Esophagus muscularis mucosa (tissue), 4 donors: ENCODE measurements around the gene MYH15.

Experiments used
- EP300 ChIP-seq: sonication (generic); formaldehyde crosslinking; IDR thresholded peaks from one replicate; pipeline ENCODE4 v1.6.1; 2017; ENCODE audit warnings: antibody characterized with exemption
- POLR2A ChIP-seq: fragments of 450-650 bp; IDR thresholded peaks from one replicate; pipeline ENCODE4 v1.6.1; 2017; ENCODE audit warnings: antibody characterized with exemption, moderate library complexity, mild to moderate bottlenecking, low read depth
- POLR2AphosphoS5 ChIP-seq, 2 donors: sonication (generic); formaldehyde crosslinking; IDR thresholded peaks; one replicate each; pipeline ENCODE4 v1.6.1; 2017; ENCODE audit warnings: antibody characterized with exemption in 2 of 2
- TF ChIP-seq, protein P1 (sequence below), 3 experiments: fragments of 200-600 bp in 2 of 3; fragments of 450-650 bp in 1 of 3; sonication (generic) in 2 of 3; IDR thresholded peaks; one replicate each; pipeline ENCODE4 v1.5.1; 2017 to 2019; ENCODE audit warnings: antibody characterized with exemption in 3 of 3, mild to moderate bottlenecking in 2 of 3, moderate library complexity in 1 of 3

- TF ChIP-seq, protein P1, sequence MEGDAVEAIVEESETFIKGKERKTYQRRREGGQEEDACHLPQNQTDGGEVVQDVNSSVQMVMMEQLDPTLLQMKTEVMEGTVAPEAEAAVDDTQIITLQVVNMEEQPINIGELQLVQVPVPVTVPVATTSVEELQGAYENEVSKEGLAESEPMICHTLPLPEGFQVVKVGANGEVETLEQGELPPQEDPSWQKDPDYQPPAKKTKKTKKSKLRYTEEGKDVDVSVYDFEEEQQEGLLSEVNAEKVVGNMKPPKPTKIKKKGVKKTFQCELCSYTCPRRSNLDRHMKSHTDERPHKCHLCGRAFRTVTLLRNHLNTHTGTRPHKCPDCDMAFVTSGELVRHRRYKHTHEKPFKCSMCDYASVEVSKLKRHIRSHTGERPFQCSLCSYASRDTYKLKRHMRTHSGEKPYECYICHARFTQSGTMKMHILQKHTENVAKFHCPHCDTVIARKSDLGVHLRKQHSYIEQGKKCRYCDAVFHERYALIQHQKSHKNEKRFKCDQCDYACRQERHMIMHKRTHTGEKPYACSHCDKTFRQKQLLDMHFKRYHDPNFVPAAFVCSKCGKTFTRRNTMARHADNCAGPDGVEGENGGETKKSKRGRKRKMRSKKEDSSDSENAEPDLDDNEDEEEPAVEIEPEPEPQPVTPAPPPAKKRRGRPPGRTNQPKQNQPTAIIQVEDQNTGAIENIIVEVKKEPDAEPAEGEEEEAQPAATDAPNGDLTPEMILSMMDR (IDR thresholded peaks at IDR 0.05), result no peak
- TF ChIP-seq POLR2AphosphoS5 (IDR thresholded peaks at IDR 0.05), result no peak
- no peak for TF ChIP-seq EP300
- no peak for TF ChIP-seq POLR2A
Observed at GRCh38 chr3:108437439-108437838, 73.0 kb downstream of the MYH15 start.
